ENCODE results near the gene TSPAN3. TPM values are rescaled to one million over a fixed set of nuclear protein-coding genes. Genes with fewer than 3 reads are reported as not detected.

The TSPAN3 gene
- polyA plus RNA-seq, 1 donor = 464 TPM

- DNase-seq = no peak
These were observed 13.2 kb downstream of the TSPAN3 start for GRCh38 chr15:77057685-77058084.

GRCh38 chr15:77057072-77057471 is 13.8 kb downstream of the TSPAN3 start:
- DNase-seq = no peak

GRCh38 chr15:77053709-77054108 is 17.2 kb downstream of the TSPAN3 start:
- DNase-seq = no peak

GRCh38 chr15:77052556-77052955 is 18.4 kb downstream of the TSPAN3 start:
- DNase-seq = no peak

- no peak for DNase-seq
These were observed 22.6 kb downstream of the TSPAN3 start for GRCh38 chr15:77048135-77048876.

GRCh38 chr15:77046704-77047412 is 24.1 kb downstream of the TSPAN3 start:
- no peak for DNase-seq

- no peak for DNase-seq
These were observed 24.9 kb downstream of the TSPAN3 start for GRCh38 chr15:77045985-77046384.

- DNase-seq = no peak
These were observed 26.5 kb downstream of the TSPAN3 start for GRCh38 chr15:77044228-77045042.

GRCh38 chr15:77042955-77043920 is 27.7 kb downstream of the TSPAN3 start:
- no peak for DNase-seq

GRCh38 chr15:77042245-77042919 is 28.5 kb downstream of the TSPAN3 start:
- DNase-seq = no peak

- DNase-seq = no peak
These were observed 30.2 kb downstream of the TSPAN3 start for GRCh38 chr15:77040673-77041072.

- DNase-seq = no peak
These were observed 31.1 kb downstream of the TSPAN3 start for GRCh38 chr15:77039848-77040247.

- no peak for DNase-seq
These were observed 31.7 kb downstream of the TSPAN3 start for GRCh38 chr15:77039217-77039533.

- no peak for DNase-seq
These were observed 32.3 kb downstream of the TSPAN3 start for GRCh38 chr15:77038312-77039216.

GRCh38 chr15:77037388-77038209 is 33.3 kb downstream of the TSPAN3 start:
- DNase-seq = no peak

- DNase-seq = no peak
These were observed 34.1 kb downstream of the TSPAN3 start for GRCh38 chr15:77036537-77037387.

- no peak for DNase-seq
These were observed 34.9 kb downstream of the TSPAN3 start for GRCh38 chr15:77035999-77036471.

GRCh38 chr15:77035584-77035983 is 35.3 kb downstream of the TSPAN3 start:
- no peak for DNase-seq

Measured in left kidney (tissue), 2 donors.